OCI-LY7 (cell line): ENCODE measurements around the gene BRD8.

Experiments used
- EZH2phosphoT487 ChIP-seq: fragments of 200-600 bp; sonication (generic); IDR thresholded peaks from 2 replicates; pipeline ENCODE4 v1.6.1; 2018; ENCODE audit warnings: low read depth, borderline replicate concordance, mild to moderate bottlenecking, mixed run types, antibody characterized with exemption, low read length, moderate library complexity, mixed read lengths
- TF ChIP-seq, protein P1 (sequence below): fragments of 200-600 bp; sonication (generic); conservative IDR thresholded peaks from 2 replicates; pipeline ENCODE4 v1.5.1; 2014; ENCODE audit warnings: mild to moderate bottlenecking, antibody characterized with exemption, low read length, moderate library complexity, mixed read lengths

DNA sequence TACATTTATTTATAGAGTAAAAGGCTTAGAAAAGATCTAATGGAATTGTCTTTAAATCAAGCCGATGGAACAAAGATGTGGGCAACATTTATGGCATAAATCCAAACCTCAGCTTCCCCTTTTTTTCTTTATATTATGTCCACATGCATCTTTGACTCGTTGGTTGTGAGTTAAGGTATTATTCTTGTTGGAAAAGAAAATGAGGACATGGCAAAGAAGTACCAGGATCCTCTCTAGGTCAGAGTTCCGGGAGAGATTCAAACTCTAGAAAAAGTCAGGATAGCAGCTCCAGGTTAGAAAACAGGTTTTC is 38.7 kb downstream of the BRD8 start:
- TF ChIP-seq EZH2phosphoT487: no peak
- TF ChIP-seq, protein P1, sequence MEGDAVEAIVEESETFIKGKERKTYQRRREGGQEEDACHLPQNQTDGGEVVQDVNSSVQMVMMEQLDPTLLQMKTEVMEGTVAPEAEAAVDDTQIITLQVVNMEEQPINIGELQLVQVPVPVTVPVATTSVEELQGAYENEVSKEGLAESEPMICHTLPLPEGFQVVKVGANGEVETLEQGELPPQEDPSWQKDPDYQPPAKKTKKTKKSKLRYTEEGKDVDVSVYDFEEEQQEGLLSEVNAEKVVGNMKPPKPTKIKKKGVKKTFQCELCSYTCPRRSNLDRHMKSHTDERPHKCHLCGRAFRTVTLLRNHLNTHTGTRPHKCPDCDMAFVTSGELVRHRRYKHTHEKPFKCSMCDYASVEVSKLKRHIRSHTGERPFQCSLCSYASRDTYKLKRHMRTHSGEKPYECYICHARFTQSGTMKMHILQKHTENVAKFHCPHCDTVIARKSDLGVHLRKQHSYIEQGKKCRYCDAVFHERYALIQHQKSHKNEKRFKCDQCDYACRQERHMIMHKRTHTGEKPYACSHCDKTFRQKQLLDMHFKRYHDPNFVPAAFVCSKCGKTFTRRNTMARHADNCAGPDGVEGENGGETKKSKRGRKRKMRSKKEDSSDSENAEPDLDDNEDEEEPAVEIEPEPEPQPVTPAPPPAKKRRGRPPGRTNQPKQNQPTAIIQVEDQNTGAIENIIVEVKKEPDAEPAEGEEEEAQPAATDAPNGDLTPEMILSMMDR: no peak
